HEK293 (cell line): ENCODE results near the gene TRPM2.

Experiments
- CTCF ChIA-PET: fragments of 350-600 bp; formaldehyde crosslinking; extraction: SDS; loops from one replicate; lab custom pipeline; 2021; ENCODE audit warnings: antibody characterized with exemption; lab: Yijun Ruan, JAX
- POLR2A ChIA-PET: fragments of 300-600 bp; formaldehyde crosslinking; extraction: SDS; loops from one replicate; lab custom pipeline; 2020; ENCODE audit warnings: antibody characterized with exemption, inconsistent platforms; lab: Yijun Ruan, JAX
- H3K27ac ChIP-seq: fragments of 200-500 bp; sonication (Bioruptor generic); 2 replicates; pipeline ENCODE4 v1.5.1; 2014; ENCODE audit warnings: low read depth, low read length, control low read depth, inconsistent platforms; ENCODE audit errors: extremely low read depth
- H3K36me3 ChIP-seq, 2 experiments: fragments of 200-500 bp in 1 of 2; sonication (Bioruptor generic) in 1 of 2; 1 replicate in 1 of 2; 2 replicates in 1 of 2; pipeline ENCODE4 v1.5.1; 2014 to 2017; ENCODE audit warnings: inconsistent platforms in 2 of 2, low read length in 2 of 2; ENCODE audit not compliant: control insufficient read depth in 2 of 2, insufficient read depth in 1 of 2
- H3K4me1 ChIP-seq: fragments of 200-500 bp; sonication (Bioruptor generic); 2 replicates; pipeline ENCODE4 v1.5.1; 2014; ENCODE audit warnings: mild to moderate bottlenecking, low read length, inconsistent platforms; ENCODE audit not compliant: control insufficient read depth, insufficient read depth
- H3K4me3 ChIP-seq: 2 replicates; pipeline ENCODE4 v1.5.1; 2011; ENCODE audit warnings: low read depth, mild to moderate bottlenecking, control low read depth, low read length, moderate library complexity
- H3K9me3 ChIP-seq: fragments of 200-500 bp; sonication (Bioruptor generic); 2 replicates; pipeline ENCODE4 v1.5.1; 2014; ENCODE audit warnings: low read depth, low read length, inconsistent platforms; ENCODE audit not compliant: control insufficient read depth, insufficient read depth
- GLI2 ChIP-seq: fragments of 450-650 bp; formaldehyde crosslinking; IDR thresholded peaks from 2 replicates; pipeline ENCODE4; 2017; ENCODE audit warnings: missing biosample characterization, missing genetic modification characterization, low read depth, borderline replicate concordance
- KLF8 ChIP-seq: fragments of 450-650 bp; formaldehyde crosslinking; IDR thresholded peaks from 2 replicates; pipeline ENCODE4 v1.5.1; 2016; ENCODE audit warnings: missing biosample characterization, missing genetic modification characterization
- ZFHX2 ChIP-seq: fragments of 450-650 bp; formaldehyde crosslinking; conservative IDR thresholded peaks from 2 replicates; pipeline ENCODE4 v1.5.1; 2016; ENCODE audit warnings: missing biosample characterization, missing genetic modification characterization
- ZIC2 ChIP-seq: fragments of 450-650 bp; formaldehyde crosslinking; IDR thresholded peaks from 2 replicates; pipeline ENCODE4 v1.5.1; 2016; ENCODE audit warnings: missing biosample characterization, missing genetic modification characterization
- ZNF133 ChIP-seq: fragments of 450-650 bp; formaldehyde crosslinking; IDR thresholded peaks from 2 replicates; pipeline ENCODE4 v1.5.1; 2016; ENCODE audit warnings: missing biosample characterization, missing genetic modification characterization
- ZNF155 ChIP-seq: fragments of 450-650 bp; formaldehyde crosslinking; IDR thresholded peaks from 2 replicates; pipeline ENCODE4 v1.5.1; 2016; ENCODE audit warnings: missing biosample characterization, missing genetic modification characterization
- ZNF174 ChIP-seq: fragments of 450-650 bp; formaldehyde crosslinking; IDR thresholded peaks from 2 replicates; pipeline ENCODE4 v1.5.0; 2017; ENCODE audit warnings: missing biosample characterization, mild to moderate bottlenecking, missing genetic modification characterization
- ZNF341 ChIP-seq: fragments of 450-650 bp; formaldehyde crosslinking; IDR thresholded peaks from 2 replicates; pipeline ENCODE4; 2016; ENCODE audit warnings: low read depth, missing biosample characterization, missing genetic modification characterization
- ZNF549 ChIP-seq: fragments of 450-650 bp; IDR thresholded peaks from 2 replicates; pipeline ENCODE4 v1.5.1; 2018; ENCODE audit warnings: missing biosample characterization, missing genetic modification characterization, mild to moderate bottlenecking, inconsistent platforms, moderate library complexity
- ZNF558 ChIP-seq: fragments of 450-650 bp; formaldehyde crosslinking; IDR thresholded peaks from 2 replicates; pipeline ENCODE4 v1.5.1; 2016; ENCODE audit warnings: missing biosample characterization, missing genetic modification characterization
- ZNF610 ChIP-seq: fragments of 450-650 bp; formaldehyde crosslinking; IDR thresholded peaks from 2 replicates; pipeline ENCODE4 v1.5.1; 2016; ENCODE audit warnings: missing biosample characterization, missing genetic modification characterization, borderline replicate concordance
- ZNF624 ChIP-seq: fragments of 450-650 bp; formaldehyde crosslinking; IDR thresholded peaks from 2 replicates; pipeline ENCODE4 v1.5.1; 2017; ENCODE audit warnings: missing biosample characterization, missing genetic modification characterization
- TF ChIP-seq, protein P1 (sequence below): fragments of 450-650 bp; formaldehyde crosslinking; IDR thresholded peaks from 2 replicates; pipeline ENCODE4 v1.5.1; 2016; ENCODE audit warnings: missing biosample characterization, missing genetic modification characterization, low read depth
- TF ChIP-seq, protein P2 (sequence below): fragments of 450-650 bp; formaldehyde crosslinking; IDR thresholded peaks from 2 replicates; pipeline ENCODE4 v1.5.1; 2016; ENCODE audit warnings: missing biosample characterization, missing genetic modification characterization
- TF ChIP-seq, protein P3 (sequence below): fragments of 450-650 bp; formaldehyde crosslinking; IDR thresholded peaks from 2 replicates; pipeline ENCODE4 v1.5.1; 2016; ENCODE audit warnings: missing biosample characterization, missing genetic modification characterization
- TF ChIP-seq, protein P4 (sequence below): fragments of 450-650 bp; formaldehyde crosslinking; IDR thresholded peaks from 2 replicates; pipeline ENCODE4 v1.5.1; 2016; ENCODE audit warnings: missing biosample characterization, missing genetic modification characterization, low read depth
- TF ChIP-seq, protein P5 (sequence below): fragments of 450-650 bp; formaldehyde crosslinking; IDR thresholded peaks from 2 replicates; pipeline ENCODE4 v1.5.1; 2017; ENCODE audit warnings: missing biosample characterization, missing genetic modification characterization
- TF ChIP-seq, protein P6 (sequence below): fragments of 450-650 bp; formaldehyde crosslinking; IDR thresholded peaks from 2 replicates; pipeline ENCODE4 v1.5.1; 2016; ENCODE audit warnings: missing biosample characterization, missing genetic modification characterization

Gene TRPM2

DNA sequence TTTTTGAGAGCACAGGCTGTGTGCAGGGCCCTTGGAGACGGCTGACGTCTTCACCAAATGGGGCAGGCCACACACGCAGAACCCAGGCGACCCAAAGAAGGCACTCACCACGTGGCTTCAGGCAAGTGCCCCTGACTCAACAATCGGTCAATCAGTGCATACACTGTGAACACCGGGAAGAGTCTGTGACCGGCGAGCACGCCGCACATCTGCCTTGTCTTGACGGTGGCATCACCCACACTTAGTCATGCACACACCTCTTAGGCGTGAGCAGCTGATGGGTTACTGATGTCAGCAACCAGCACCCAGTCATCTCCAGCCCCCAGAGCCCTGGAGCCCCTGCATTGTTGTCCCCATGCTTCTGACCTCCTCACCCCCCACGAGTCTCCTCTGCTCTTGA lies 97.0 kb downstream of the TRPM2 start (continued):
- TF ChIP-seq, protein P1, sequence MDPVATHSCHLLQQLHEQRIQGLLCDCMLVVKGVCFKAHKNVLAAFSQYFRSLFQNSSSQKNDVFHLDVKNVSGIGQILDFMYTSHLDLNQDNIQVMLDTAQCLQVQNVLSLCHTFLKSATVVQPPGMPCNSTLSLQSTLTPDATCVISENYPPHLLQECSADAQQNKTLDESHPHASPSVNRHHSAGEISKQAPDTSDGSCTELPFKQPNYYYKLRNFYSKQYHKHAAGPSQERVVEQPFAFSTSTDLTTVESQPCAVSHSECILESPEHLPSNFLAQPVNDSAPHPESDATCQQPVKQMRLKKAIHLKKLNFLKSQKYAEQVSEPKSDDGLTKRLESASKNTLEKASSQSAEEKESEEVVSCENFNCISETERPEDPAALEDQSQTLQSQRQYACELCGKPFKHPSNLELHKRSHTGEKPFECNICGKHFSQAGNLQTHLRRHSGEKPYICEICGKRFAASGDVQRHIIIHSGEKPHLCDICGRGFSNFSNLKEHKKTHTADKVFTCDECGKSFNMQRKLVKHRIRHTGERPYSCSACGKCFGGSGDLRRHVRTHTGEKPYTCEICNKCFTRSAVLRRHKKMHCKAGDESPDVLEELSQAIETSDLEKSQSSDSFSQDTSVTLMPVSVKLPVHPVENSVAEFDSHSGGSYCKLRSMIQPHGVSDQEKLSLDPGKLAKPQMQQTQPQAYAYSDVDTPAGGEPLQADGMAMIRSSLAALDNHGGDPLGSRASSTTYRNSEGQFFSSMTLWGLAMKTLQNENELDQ = no peak
- TF ChIP-seq, protein P2, sequence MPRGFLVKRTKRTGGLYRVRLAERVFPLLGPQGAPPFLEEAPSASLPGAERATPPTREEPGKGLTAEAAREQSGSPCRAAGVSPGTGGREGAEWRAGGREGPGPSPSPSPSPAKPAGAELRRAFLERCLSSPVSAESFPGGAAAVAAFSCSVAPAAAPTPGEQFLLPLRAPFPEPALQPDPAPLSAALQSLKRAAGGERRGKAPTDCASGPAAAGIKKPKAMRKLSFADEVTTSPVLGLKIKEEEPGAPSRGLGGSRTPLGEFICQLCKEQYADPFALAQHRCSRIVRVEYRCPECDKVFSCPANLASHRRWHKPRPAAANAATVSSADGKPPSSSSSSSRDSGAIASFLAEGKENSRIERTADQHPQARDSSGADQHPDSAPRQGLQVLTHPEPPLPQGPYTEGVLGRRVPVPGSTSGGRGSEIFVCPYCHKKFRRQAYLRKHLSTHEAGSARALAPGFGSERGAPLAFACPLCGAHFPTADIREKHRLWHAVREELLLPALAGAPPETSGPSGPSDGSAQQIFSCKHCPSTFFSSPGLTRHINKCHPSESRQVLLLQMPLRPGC = no peak
- TF ChIP-seq ZNF558 (tag by site-specific recombination) = no peak
- TF ChIP-seq ZNF155 = no peak
- TF ChIP-seq, protein P3, sequence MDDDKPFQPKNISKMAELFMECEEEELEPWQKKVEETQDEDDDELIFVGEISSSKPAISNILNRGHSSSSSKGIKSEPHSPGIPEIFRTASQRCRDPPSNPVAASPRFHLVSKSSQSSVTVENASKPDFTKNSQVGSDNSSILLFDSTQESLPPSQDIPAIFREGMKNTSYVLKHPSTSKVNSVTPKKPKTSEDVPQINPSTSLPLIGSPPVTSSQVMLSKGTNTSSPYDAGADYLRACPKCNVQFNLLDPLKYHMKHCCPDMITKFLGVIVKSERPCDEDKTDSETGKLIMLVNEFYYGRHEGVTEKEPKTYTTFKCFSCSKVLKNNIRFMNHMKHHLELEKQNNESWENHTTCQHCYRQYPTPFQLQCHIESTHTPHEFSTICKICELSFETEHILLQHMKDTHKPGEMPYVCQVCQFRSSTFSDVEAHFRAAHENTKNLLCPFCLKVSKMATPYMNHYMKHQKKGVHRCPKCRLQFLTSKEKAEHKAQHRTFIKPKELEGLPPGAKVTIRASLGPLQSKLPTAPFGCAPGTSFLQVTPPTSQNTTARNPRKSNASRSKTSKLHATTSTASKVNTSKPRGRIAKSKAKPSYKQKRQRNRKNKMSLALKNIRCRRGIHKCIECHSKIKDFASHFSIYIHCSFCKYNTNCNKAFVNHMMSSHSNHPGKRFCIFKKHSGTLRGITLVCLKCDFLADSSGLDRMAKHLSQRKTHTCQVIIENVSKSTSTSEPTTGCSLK (tag by site-specific recombination) = no peak

DNA sequence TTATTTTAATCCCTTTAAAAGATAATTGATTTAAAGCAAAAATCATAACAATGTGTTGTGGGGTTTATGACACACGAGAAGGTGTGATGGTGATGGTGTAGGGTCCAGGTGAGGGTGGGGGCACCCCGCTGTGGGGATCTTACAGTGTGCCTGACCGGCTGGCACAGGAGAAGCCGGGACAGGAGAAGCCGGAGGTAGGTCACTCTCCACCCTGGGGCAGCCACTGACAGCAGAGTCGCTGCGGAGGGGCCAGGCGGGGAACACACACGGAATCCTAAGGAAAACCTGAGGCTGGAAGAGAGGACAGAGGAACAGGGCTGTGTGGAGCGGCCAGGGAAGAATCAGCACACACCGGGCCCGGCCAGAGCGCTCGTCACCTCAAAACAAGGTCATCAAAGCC lies 97.6 kb downstream of the TRPM2 start:
- TF ChIP-seq ZNF610 = no peak
- no peak for TF ChIP-seq ZNF549 (tag by site-specific recombination)
- no peak for TF ChIP-seq ZFHX2 (tag by site-specific recombination)
- TF ChIP-seq ZNF174 (tag by site-specific recombination) = no peak
- no peak for TF ChIP-seq ZNF133 (tag by site-specific recombination)
- H3K4me1 ChIP-seq = no peaks in the 10 kb centered on the region
- no peaks in the 10 kb centered on the region for H3K9me3 ChIP-seq
- POLR2A ChIA-PET = no interaction called here
- H3K4me3 ChIP-seq = no peak overlapping the region
- no peak overlapping the region for H3K27ac ChIP-seq
- CTCF ChIA-PET = interaction anchor here (0.7 kb wide), 2 partner anchors 51 to 153 kb away, joined by 3 read pairs; no protein-coding TSS in a partner anchor
- H3K36me3 ChIP-seq = no peaks in the 10 kb centered on the region

DNA sequence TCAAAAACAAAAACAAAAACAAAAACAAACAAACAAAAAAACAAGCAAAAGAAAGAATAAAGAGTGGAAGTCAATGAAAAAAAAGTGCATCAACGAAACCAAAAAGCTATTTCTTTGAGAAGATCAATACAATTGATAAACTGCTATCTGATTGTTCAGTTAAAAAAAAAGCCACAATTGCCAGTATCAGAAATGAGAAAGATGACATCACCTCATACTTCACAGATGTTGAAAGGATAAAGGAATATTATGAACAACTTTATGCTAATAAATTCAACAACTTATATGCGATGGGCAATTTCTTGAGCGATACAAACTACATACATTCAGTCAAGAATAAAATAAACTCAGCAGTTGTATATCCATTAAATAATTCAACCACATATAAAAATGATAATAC lies 99.7 kb downstream of the TRPM2 start:
- H3K9me3 ChIP-seq = no peaks in the 10 kb centered on the region
- H3K27ac ChIP-seq = no peak overlapping the region
- H3K4me1 ChIP-seq = no peaks in the 10 kb centered on the region
- POLR2A ChIA-PET = no interaction called here
- TF ChIP-seq ZNF341 (tag by site-specific recombination) (no peak), ZIC2 (tag by site-specific recombination) (no peak), GLI2 (no peak), KLF8 (no peak), ZNF624 (tag by site-specific recombination) (no peak)
- TF ChIP-seq, protein P2 = no peak
- TF ChIP-seq, protein P4, sequence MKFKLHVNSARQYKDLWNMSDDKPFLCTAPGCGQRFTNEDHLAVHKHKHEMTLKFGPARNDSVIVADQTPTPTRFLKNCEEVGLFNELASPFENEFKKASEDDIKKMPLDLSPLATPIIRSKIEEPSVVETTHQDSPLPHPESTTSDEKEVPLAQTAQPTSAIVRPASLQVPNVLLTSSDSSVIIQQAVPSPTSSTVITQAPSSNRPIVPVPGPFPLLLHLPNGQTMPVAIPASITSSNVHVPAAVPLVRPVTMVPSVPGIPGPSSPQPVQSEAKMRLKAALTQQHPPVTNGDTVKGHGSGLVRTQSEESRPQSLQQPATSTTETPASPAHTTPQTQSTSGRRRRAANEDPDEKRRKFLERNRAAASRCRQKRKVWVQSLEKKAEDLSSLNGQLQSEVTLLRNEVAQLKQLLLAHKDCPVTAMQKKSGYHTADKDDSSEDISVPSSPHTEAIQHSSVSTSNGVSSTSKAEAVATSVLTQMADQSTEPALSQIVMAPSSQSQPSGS (tag by site-specific recombination) = peak; percentile 83; the same call in 1 of the 2 replicates
- TF ChIP-seq, protein P5, sequence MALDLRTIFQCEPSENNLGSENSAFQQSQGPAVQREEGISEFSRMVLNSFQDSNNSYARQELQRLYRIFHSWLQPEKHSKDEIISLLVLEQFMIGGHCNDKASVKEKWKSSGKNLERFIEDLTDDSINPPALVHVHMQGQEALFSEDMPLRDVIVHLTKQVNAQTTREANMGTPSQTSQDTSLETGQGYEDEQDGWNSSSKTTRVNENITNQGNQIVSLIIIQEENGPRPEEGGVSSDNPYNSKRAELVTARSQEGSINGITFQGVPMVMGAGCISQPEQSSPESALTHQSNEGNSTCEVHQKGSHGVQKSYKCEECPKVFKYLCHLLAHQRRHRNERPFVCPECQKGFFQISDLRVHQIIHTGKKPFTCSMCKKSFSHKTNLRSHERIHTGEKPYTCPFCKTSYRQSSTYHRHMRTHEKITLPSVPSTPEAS (tag by site-specific recombination) = no peak
- TF ChIP-seq, protein P6, sequence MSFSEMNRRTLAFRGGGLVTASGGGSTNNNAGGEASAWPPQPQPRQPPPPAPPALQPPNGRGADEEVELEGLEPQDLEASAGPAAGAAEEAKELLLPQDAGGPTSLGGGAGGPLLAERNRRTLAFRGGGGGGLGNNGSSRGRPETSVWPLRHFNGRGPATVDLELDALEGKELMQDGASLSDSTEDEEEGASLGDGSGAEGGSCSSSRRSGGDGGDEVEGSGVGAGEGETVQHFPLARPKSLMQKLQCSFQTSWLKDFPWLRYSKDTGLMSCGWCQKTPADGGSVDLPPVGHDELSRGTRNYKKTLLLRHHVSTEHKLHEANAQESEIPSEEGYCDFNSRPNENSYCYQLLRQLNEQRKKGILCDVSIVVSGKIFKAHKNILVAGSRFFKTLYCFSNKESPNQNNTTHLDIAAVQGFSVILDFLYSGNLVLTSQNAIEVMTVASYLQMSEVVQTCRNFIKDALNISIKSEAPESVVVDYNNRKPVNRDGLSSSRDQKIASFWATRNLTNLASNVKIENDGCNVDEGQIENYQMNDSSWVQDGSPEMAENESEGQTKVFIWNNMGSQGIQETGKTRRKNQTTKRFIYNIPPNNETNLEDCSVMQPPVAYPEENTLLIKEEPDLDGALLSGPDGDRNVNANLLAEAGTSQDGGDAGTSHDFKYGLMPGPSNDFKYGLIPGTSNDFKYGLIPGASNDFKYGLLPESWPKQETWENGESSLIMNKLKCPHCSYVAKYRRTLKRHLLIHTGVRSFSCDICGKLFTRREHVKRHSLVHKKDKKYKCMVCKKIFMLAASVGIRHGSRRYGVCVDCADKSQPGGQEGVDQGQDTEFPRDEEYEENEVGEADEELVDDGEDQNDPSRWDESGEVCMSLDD (tag by site-specific recombination) = no peak
- CTCF ChIA-PET = no interaction called here
- no peak overlapping the region for H3K4me3 ChIP-seq
- peaks cover 0 to 5% of the 10 kb centered on the region in 2 experiments; a peak in 1 of 3 replicates for H3K36me3 ChIP-seq
